Kidney (tissue), 14 donors: ENCODE measurements around the gene PHYKPL. TPM values are rescaled to one million over a fixed set of nuclear protein-coding genes. Genes with fewer than 3 reads are reported as not detected.

ENCODE experiments used
- DNase-seq, 5 donors: peaks; one replicate each; pipeline ENCODE4 v3.0.0-alpha.2; 2013 to 2020
- FAIRE-seq: peaks from 2 replicates; lab custom pipeline; 2012; peaks lifted over from hg19 to GRCh38; lab: Jason Lieb, UNC
- H3K27ac ChIP-seq, 2 donors: one replicate each; pipeline ENCODE4 v1.7.0; 2013; ENCODE audit warnings: low read depth in 2 of 2, low read length in 2 of 2, inconsistent platforms in 1 of 2
- H3K27me3 ChIP-seq: one replicate; pipeline ENCODE4 v1.7.1; 2013; ENCODE audit warnings: low read length, inconsistent platforms; ENCODE audit not compliant: control insufficient read depth, insufficient read depth
- H3K36me3 ChIP-seq, 3 donors: one replicate each; pipeline versions ENCODE4 v1.7.0 to v1.7.1; 2013; ENCODE audit warnings: low read length in 3 of 3, control low read depth in 1 of 3, inconsistent platforms in 1 of 3; ENCODE audit not compliant: insufficient read depth in 3 of 3, control insufficient read depth in 2 of 3
- H3K4me1 ChIP-seq, 3 donors: one replicate each; pipeline versions ENCODE4 v1.7.0 to v1.7.1; 2013; ENCODE audit warnings: low read length in 3 of 3, inconsistent platforms in 1 of 3, low read depth in 1 of 3; ENCODE audit not compliant: control insufficient read depth in 2 of 3, insufficient read depth in 2 of 3
- H3K4me3 ChIP-seq, 3 donors: one replicate each; pipeline versions ENCODE4 v1.7.0 to v1.8.1; 2013; ENCODE audit warnings: low read length in 3 of 3, control low read depth in 1 of 3, inconsistent platforms in 1 of 3
- H3K9ac ChIP-seq, 3 donors: one replicate each; pipeline versions ENCODE4 v1.7.0 to v1.7.1; 2013; ENCODE audit warnings: low read length in 3 of 3, control low read depth in 1 of 3, inconsistent platforms in 1 of 3
- H3K9me3 ChIP-seq, 3 donors: one replicate each; pipeline versions ENCODE4 v1.7.0 to v1.7.1; 2013; ENCODE audit warnings: low read length in 3 of 3, control low read depth in 1 of 3, inconsistent platforms in 1 of 3; ENCODE audit not compliant: control insufficient read depth in 2 of 3, insufficient read depth in 1 of 3
- intact Hi-C: fragments of 100-400 bp; cut with DNase I; formaldehyde crosslinking; loops from one replicate; pipeline ENCODE4 v1.11.1; 2022
- polyA plus RNA-seq: library from polyadenylated mRNA; stranded (reverse); fragments of 350-450 nt; fragmentation: Illumina TruSeq; extraction: RNeasy Lipid Tissue Mini Kit (QIAGEN cat#74804); gene quantifications from one replicate; pipeline ENCODE4 v1.2.3, GENCODE V29; 2014; ENCODE audit warnings: low read depth, low replicate concordance; ENCODE audit not compliant: insufficient read depth
- total RNA-seq: library from RNA; stranded (reverse); fragmentation: NEBNext Ultra II Directional; extraction: Animal tissue kit (Norgen Biotek cat#: 25700); gene quantifications from one replicate; pipeline ENCODE4 v1.2.1, GENCODE V29; 2021
- TF ChIP-seq, protein P1 (sequence below): IDR thresholded peaks from 3 replicates; pipeline ENCODE4 v1.5.1; 2012; ENCODE audit warnings: mild to moderate bottlenecking, moderate library complexity, borderline replicate concordance; ENCODE audit not compliant: insufficient read depth; ENCODE audit errors: extremely low read depth
- donor health status: control.
- donor health status: control.
- donor health status: control.
- donor health status: control.
- donor health status: control.
- donor health status: DM: yes; HTN: yes; CAD: no.
- donor health status: Normal renal cell carcinoma (clear cell type).

Gene PHYKPL
- total and polyA plus RNA-seq, 2 donors from 2014 or later: 35.3 to 116 TPM

DNA sequence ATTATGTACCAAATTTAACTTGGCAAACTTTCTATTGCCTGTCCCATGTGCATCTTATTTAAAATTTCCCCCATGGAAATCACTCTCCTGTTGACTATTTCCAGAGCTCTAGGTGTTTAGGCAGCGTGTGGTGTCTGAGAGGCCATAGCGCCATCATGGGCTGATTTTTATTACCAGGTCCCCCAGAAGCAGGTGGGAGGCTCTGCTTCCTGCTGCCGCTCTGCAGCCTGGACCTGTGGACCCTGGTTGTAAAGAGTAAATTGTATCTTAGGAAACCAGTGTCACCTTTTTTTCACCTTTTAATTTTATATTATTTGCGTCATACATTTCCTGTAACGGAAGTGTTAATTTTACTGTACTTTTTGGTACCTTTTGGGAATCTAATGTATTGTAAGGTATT, 21.9 kb downstream of the PHYKPL start:
- Histone ChIP-seq H3K9me3 (no peaks in the 10 kb centered on the region), H3K36me3 (peaks cover 24 to 75% (median 60%) of the 10 kb centered on the region in 3 donors), H3K9ac (no peak overlapping the region), H3K4me3 (no peak overlapping the region), H3K27me3 (no peaks in the 10 kb centered on the region), H3K4me1 (peaks cover 3 to 40% (median 31%) of the 10 kb centered on the region in 3 donors), H3K27ac (no peak overlapping the region)
- DNase-seq (peak in 1 of 5 donors; percentile 28), FAIRE-seq (no peak)
- intact Hi-C loops: no loop called here
- TF ChIP-seq, protein P1, sequence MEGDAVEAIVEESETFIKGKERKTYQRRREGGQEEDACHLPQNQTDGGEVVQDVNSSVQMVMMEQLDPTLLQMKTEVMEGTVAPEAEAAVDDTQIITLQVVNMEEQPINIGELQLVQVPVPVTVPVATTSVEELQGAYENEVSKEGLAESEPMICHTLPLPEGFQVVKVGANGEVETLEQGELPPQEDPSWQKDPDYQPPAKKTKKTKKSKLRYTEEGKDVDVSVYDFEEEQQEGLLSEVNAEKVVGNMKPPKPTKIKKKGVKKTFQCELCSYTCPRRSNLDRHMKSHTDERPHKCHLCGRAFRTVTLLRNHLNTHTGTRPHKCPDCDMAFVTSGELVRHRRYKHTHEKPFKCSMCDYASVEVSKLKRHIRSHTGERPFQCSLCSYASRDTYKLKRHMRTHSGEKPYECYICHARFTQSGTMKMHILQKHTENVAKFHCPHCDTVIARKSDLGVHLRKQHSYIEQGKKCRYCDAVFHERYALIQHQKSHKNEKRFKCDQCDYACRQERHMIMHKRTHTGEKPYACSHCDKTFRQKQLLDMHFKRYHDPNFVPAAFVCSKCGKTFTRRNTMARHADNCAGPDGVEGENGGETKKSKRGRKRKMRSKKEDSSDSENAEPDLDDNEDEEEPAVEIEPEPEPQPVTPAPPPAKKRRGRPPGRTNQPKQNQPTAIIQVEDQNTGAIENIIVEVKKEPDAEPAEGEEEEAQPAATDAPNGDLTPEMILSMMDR: no peak

- Histone ChIP-seq H3K9ac (no peak overlapping the region), H3K4me1 (peaks cover 3 to 38% (median 34%) of the 10 kb centered on the region in 3 donors), H3K4me3 (no peak overlapping the region), H3K27me3 (no peaks in the 10 kb centered on the region), H3K9me3 (no peaks in the 10 kb centered on the region), H3K27ac (no peak overlapping the region), H3K36me3 (peaks cover 24 to 69% (median 60%) of the 10 kb centered on the region in 3 donors)
- no peak for FAIRE-seq
- intact Hi-C loops: no loop called here
- DNase-seq: peak in 1 of 5 donors; percentile 72
- TF ChIP-seq, protein P1: no peak
These were observed 22.5 kb downstream of the PHYKPL start for GRCh38 chr5:178210073-178210535.

GRCh38 chr5:178209334-178210072, 23.1 kb downstream of the PHYKPL start:
- no peak for FAIRE-seq

More at GRCh38 chr5:178209334-178210072, 23.1 kb downstream of the PHYKPL start:
- peak in 2 of 5 donors; percentile 34 to 41 for DNase-seq
- Histone ChIP-seq H3K27me3 (no peaks in the 10 kb centered on the region), H3K4me3 (no peak overlapping the region), H3K4me1 (peaks cover 3 to 34% (median 32%) of the 10 kb centered on the region in 3 donors), H3K9ac (no peak overlapping the region), H3K9me3 (no peaks in the 10 kb centered on the region), H3K36me3 (peaks cover 24 to 63% (median 57%) of the 10 kb centered on the region in 3 donors), H3K27ac (no peak overlapping the region)
- TF ChIP-seq, protein P1: no peak
- intact Hi-C loops: no loop called here
